Dedifferentiated amniotic fluid mesenchymal stem cell (primary cell): ENCODE measurements around the gene TMEM253.

ENCODE experiments used
- DNase-seq: peaks from one replicate; pipeline ENCODE4 v3.0.0-alpha.2; 2016; ENCODE audit errors: extremely low spot score

TMEM253 gene

GRCh38 chr14:21090194-21090939 is 10.5 kb upstream of the TMEM253 start:
- no peak for DNase-seq

- DNase-seq = no peak
These were observed 9.8 kb upstream of the TMEM253 start for GRCh38 chr14:21090940-21091663.

GRCh38 chr14:21091821-21092272 is 9.0 kb upstream of the TMEM253 start:
- DNase-seq = no peak

GRCh38 chr14:21092273-21093011 is 8.4 kb upstream of the TMEM253 start:
- DNase-seq = peak; percentile 39

GRCh38 chr14:21093018-21093417 is 7.8 kb upstream of the TMEM253 start:
- DNase-seq = no peak

GRCh38 chr14:21093769-21094681 is 6.8 kb upstream of the TMEM253 start:
- DNase-seq = no peak

DNA sequence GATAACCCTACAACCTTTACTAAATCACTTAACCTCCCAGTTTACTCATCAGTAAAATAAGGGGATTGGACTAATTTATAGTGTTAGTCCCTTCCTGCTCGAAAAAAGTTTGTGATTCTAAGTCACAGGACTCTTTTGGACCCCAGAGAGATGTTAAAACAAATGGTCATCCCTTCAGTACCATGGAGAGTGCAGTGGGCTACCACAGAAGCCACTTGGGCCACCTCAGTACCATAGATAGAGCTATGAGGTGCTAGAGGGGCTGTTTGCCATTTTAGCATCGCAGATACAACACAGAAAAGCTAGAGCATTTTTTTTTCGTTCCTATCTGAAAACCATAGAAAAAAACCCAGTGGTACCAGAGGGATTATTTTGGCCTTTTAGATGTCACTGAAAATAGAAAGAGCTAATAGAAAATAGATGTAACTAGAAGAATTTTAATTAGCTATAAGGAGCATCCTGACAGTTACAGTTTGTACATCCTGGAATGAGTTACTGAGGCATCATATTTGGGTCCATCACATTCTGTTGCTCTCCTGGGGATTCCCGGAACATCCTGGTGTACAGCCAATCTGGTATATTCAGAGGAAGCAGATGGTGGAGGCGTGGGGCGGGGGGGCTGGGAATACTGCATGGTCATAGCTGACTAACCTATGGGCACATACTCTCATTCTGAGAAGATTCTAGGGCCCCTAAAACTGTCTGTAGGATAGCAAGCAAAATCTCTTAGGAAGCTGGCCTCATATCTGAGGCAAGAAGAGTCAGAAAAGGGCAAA is 5.2 kb upstream of the TMEM253 start:
- no peak for DNase-seq

DNA sequence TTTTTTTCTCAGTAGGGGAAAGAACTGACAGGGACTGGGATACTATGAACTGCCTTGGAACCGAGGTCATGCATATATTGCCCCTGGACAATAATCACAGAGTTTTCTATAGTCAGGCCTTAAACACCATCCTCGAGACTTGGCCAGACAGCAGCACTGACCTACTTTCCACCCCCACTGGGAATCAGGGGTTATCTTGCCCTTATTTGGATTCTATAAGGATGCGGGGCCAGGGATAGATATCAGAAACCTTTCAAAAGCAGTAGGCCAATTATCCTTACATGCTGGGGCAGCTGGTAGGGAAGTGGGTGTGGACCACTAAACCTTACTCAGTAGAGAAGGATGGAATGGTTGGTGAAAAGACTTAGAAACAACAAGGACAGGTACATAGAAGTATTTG is 4.4 kb upstream of the TMEM253 start:
- no peak for DNase-seq

DNA sequence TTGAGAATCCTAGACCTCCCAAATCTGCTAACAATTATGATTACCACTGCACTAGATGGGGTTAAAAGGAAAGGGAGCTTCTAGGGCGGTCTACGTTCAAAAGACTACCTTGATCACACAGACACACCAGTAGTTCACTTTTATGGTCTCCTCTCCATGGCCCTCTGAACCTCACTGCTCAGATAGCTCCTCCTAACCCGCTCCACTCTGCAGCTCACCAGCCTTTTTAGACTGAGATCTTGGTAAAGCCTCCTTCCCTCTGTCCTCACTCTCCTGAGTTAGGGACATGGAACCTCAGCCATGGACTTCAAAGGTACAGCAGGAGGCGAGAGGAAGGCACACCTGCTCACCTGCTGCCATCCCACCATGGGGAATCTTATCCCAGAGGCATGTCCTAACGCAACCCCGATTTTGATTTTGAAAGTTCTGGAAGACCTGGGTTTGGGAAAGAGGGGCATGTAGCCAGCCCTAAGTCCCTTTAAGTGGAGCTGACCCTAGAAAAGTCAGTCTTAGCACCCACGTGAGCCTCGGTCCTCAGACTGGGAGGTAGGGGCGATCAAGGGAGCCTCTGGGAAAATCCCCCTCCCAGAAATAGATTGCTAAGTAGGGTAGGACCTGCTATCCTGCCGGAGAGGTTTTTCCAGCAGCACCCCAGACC is 3.8 kb upstream of the TMEM253 start:
- DNase-seq = no peak

GRCh38 chr14:21097636-21098075 is 3.2 kb upstream of the TMEM253 start:
- no peak for DNase-seq

- DNase-seq = peak; percentile 34
These were observed 2.6 kb upstream of the TMEM253 start, which contains the start of gene ZNF219 for GRCh38 chr14:21098076-21098891. Gene ZNF219, minus strand, starts transcription at chr14:21098655. Its CDS starts 5,064 bp downstream, at chr14:21093591.

GRCh38 chr14:21098892-21099595 is 1.8 kb upstream of the TMEM253 start:
- no peak for DNase-seq

DNA sequence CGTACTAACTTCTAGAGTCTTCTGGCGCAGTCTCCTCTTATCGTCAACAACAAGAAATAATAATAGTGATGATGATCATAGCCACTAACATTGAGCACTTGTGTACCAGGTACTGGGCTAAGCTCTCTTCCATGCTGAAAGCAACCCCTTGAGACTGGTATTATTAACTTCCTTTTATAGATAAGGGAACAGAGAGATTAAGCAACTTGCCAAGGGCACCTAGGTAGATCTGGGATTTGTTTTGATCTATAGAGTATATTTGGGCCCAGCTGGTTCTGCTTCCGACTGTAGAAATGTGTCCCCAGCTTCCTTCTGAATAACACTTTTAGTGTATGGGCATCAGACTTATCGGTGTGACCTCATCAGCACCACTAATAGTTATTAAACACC is 1.3 kb upstream of the TMEM253 start:
- DNase-seq = no peak

- no peak for DNase-seq
These were observed 1.0 kb downstream of the TMEM253 start for GRCh38 chr14:21101802-21102413.

DNA sequence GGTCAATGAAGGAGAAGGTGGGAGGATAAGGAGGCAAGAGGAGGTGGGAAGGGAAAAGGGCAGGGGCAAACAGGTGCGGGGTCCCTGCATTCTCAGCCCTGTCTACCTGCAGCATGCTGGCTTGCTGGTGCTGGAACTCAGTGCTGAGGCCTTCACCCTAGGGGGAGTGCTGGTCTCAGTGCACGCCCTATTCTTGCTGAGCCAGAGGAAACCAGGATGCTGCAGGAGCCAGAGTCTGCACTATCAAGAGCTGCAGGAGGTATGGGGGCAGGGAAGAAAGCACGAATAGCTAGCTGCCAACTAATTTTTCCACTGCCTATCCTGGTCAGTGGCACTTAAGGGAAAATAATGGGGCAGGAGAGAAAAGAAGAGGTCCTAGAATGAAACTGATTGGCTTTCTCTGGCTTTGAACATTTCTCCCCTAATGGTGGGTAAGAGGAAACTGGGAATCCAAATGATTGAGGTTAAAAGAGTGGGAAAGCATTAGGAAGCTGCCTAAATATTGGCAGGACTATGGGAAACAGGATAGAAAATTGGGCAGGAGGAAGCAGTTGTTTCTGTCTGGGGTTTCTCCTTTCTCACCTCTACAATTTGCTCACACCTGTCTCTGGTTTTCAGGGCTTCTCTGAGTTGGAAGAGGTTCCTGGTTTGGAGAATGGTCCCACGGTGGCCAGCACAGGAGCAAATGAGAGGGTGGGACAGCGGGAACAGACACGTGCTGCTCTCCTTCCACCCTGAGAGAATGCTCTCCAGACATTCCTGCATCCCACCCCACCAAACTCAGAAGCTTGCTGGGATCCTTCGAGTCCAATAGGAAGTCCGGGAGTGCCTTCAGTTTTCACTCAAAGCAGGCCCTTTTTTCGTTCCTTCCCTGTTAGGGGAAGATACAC is 1.9 kb downstream of the TMEM253 start:
- no peak for DNase-seq

GRCh38 chr14:21103411-21103709 is 2.5 kb downstream of the TMEM253 start:
- DNase-seq = no peak
